Rectal smooth muscle tissue (tissue), 1 donor: ENCODE data around the gene METTL13.

Source experiments
- H3K27ac ChIP-seq: one replicate; pipeline ENCODE4 v1.7.0; 2013; ENCODE audit warnings: low read depth, low read length, inconsistent platforms
- H3K27me3 ChIP-seq: one replicate; pipeline ENCODE4 v1.7.0; 2013; ENCODE audit warnings: low read length; ENCODE audit not compliant: control insufficient read depth, insufficient read depth
- H3K36me3 ChIP-seq: one replicate; pipeline ENCODE4 v1.7.0; 2013; ENCODE audit warnings: low read length; ENCODE audit not compliant: control insufficient read depth, insufficient read depth
- H3K4me1 ChIP-seq: one replicate; pipeline ENCODE4 v1.7.0; 2013; ENCODE audit warnings: low read length; ENCODE audit not compliant: control insufficient read depth, insufficient read depth
- H3K4me3 ChIP-seq: one replicate; pipeline ENCODE4 v1.7.0; 2013; ENCODE audit warnings: low read length
- H3K9ac ChIP-seq: one replicate; pipeline ENCODE4 v1.7.0; 2013; ENCODE audit warnings: low read length

The METTL13 gene

DNA sequence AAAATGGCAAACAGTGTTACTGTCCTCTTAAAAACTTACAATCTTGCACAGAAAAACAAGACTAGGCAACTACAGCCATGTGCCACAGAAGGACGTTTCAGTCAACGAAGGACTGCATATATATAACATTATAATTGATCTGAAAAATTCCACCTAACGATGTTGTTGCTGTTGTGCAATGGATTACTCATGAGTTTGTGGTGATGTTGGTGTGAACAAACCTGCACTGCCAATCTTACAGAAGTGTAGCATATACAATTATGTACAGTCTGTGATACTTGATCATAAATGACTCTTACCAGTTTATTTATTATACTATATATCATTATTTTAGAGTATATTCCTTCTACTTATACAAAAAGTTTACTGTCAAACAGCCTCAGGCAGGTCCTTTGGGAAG is 32.8 kb upstream of the METTL13 start:
- Histone ChIP-seq H3K36me3 (no peaks in the 10 kb centered on the region), H3K27ac (no peak overlapping the region), H3K9ac (no peak overlapping the region), H3K27me3 (no peaks in the 10 kb centered on the region), H3K4me3 (no peak overlapping the region), H3K4me1 (peaks cover under 1% of the 10 kb centered on the region)

DNA sequence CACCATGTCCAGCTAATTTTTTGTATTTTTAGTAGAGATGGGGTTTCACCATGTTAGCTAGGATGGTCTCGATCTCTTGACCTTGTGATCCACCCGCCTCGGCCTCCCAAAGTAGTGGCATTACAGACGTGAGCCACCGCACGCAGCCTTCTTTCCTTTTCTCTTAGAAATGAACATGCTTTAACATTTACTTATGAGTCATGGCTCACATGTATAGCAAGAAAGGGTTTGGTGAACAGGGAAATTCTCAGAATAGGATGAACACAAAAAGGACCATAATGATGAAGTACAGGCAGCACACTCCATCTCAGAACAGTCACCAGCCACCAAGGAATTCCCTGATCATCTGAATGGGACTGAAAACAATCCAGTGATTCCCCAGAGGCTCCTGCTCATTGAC is 30.2 kb upstream of the METTL13 start:
- H3K9ac ChIP-seq, result no peak overlapping the region
- no peak overlapping the region for H3K4me3 ChIP-seq
- no peaks in the 10 kb centered on the region for H3K27me3 ChIP-seq
- H3K4me1 ChIP-seq, result no peaks in the 10 kb centered on the region
- H3K36me3 ChIP-seq, result no peaks in the 10 kb centered on the region
- H3K27ac ChIP-seq, result no peak overlapping the region

GRCh38 chr1:171753182-171753581 is 28.3 kb upstream of the METTL13 start:
- Histone ChIP-seq H3K9ac (no peak overlapping the region), H3K4me1 (no peaks in the 10 kb centered on the region), H3K27ac (no peak overlapping the region), H3K27me3 (no peaks in the 10 kb centered on the region), H3K4me3 (no peak overlapping the region), H3K36me3 (no peaks in the 10 kb centered on the region)

DNA sequence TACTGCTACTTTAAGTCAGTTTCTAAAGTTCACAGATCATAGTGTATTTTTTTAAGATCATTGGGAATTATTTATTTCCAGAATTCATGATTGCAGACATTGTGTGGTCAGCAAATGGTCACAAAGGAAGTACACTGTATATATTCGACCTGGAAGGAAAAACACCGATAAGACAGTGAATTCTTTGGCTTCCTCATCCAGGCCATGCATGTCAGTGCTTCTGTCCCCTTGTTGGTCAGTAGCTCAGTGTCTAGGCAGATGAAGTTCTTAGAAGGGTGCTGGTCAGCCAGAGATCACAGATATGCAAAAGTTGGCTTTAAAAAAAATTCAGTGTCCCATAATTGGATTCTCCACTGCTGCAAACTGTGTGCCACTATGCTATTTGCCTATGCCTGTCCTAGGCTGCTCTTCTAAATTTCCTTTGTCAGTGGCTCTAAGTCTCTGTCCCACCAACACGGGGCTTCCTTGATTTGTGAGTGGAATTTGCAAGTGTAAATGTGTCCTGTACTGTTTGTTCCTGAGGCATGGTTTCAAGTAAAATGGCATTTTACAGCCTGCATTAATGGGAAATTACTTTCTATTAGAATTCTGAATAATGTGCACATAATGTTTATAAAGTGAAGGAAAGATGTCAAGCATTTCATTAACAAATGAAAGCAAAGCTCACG is 27.6 kb upstream of the METTL13 start:
- Histone ChIP-seq H3K4me1 (no peaks in the 10 kb centered on the region), H3K9ac (no peak overlapping the region), H3K36me3 (no peaks in the 10 kb centered on the region), H3K4me3 (no peak overlapping the region), H3K27ac (no peak overlapping the region), H3K27me3 (no peaks in the 10 kb centered on the region)

GRCh38 chr1:171754353-171754705 is 27.1 kb upstream of the METTL13 start:
- no peaks in the 10 kb centered on the region for H3K36me3 ChIP-seq
- no peak overlapping the region for H3K4me3 ChIP-seq
- no peak overlapping the region for H3K9ac ChIP-seq
- H3K27me3 ChIP-seq, result no peaks in the 10 kb centered on the region
- no peak overlapping the region for H3K27ac ChIP-seq
- H3K4me1 ChIP-seq, result no peaks in the 10 kb centered on the region

- no peak overlapping the region for H3K4me3 ChIP-seq
- H3K9ac ChIP-seq, result no peak overlapping the region
- no peak overlapping the region for H3K27ac ChIP-seq
- H3K4me1 ChIP-seq, result no peaks in the 10 kb centered on the region
- H3K36me3 ChIP-seq, result no peaks in the 10 kb centered on the region
- no peaks in the 10 kb centered on the region for H3K27me3 ChIP-seq
These were observed 26.5 kb upstream of the METTL13 start for GRCh38 chr1:171754971-171755370.

DNA sequence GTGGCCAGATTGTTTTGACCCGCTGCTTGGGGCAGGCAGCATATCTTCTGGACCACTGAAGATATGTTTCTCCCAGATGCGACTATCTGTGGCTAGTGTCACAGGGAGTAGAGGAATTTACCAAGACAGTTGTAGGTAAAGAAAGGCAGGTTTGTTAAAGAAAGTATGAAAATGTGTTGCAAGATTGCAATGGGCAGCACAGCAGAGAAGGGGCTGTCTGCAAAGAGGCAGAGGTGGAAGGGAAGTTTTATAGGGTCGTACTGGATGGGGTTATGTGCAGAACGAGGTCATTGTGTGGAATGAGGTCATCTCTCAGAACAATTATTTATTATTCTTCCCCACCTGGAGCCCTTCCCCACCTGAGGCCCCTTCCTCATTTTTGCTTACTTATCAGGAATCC is 24.6 kb upstream of the METTL13 start:
- Histone ChIP-seq H3K36me3 (no peaks in the 10 kb centered on the region), H3K4me1 (no peaks in the 10 kb centered on the region), H3K27ac (no peak overlapping the region), H3K4me3 (no peak overlapping the region), H3K9ac (no peak overlapping the region), H3K27me3 (no peaks in the 10 kb centered on the region)

- H3K27me3 ChIP-seq, result no peaks in the 10 kb centered on the region
- no peak overlapping the region for H3K4me3 ChIP-seq
- no peaks in the 10 kb centered on the region for H3K36me3 ChIP-seq
- no peak overlapping the region for H3K27ac ChIP-seq
- no peaks in the 10 kb centered on the region for H3K4me1 ChIP-seq
- no peak overlapping the region for H3K9ac ChIP-seq
These were observed 23.4 kb upstream of the METTL13 start for GRCh38 chr1:171758011-171758410.

- no peaks in the 10 kb centered on the region for H3K36me3 ChIP-seq
- no peak overlapping the region for H3K27ac ChIP-seq
- H3K27me3 ChIP-seq, result no peaks in the 10 kb centered on the region
- no peak overlapping the region for H3K4me3 ChIP-seq
- H3K9ac ChIP-seq, result no peak overlapping the region
- no peaks in the 10 kb centered on the region for H3K4me1 ChIP-seq
These were observed 19.3 kb upstream of the METTL13 start for GRCh38 chr1:171762143-171762563.

DNA sequence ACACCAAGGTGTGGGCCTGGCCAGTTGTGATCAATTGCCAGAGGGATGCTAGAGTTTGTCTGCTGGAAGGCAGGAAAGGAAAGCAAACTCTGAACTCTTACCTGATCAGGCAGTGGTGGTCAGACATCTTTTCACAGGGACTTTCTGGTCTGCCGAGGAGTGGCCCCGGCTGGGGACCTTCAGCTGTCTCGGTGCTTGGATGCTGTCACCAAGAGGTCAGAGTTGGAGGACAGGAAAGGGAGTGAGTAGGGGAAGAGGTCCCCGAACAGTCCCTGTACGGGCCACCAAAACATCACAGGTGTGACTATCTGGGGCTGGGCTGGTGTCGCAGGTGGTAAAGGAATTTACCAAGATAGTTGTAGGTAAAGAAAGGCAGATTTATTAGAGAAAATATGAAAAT is 17.7 kb upstream of the METTL13 start:
- Histone ChIP-seq H3K27ac (no peak overlapping the region), H3K9ac (no peak overlapping the region), H3K4me3 (no peak overlapping the region), H3K36me3 (no peaks in the 10 kb centered on the region), H3K27me3 (no peaks in the 10 kb centered on the region), H3K4me1 (no peaks in the 10 kb centered on the region)

- H3K27me3 ChIP-seq, result no peaks in the 10 kb centered on the region
- no peak overlapping the region for H3K9ac ChIP-seq
- no peaks in the 10 kb centered on the region for H3K4me1 ChIP-seq
- no peaks in the 10 kb centered on the region for H3K36me3 ChIP-seq
- H3K27ac ChIP-seq, result no peak overlapping the region
- no peak overlapping the region for H3K4me3 ChIP-seq
These were observed 12.3 kb upstream of the METTL13 start for GRCh38 chr1:171769171-171769570.

DNA sequence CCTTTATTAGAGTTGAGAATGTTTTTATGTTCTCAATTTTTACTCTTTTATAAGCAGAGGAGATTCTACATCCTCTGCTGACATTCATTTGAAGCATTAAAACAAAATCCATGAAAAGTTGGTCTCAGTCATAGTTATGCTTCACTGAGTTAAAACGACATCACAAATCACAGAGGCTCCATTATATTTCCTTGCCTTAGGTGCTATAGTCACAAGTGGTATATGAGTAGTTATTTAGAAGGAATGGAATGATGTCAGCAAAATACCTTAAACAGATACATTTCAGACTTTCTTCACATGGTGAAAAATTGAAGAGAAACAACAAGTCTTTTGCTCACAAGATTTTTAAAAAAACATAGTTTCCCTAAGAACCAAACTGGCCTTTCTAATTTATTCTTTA is 11.7 kb upstream of the METTL13 start:
- Histone ChIP-seq H3K4me1 (no peaks in the 10 kb centered on the region), H3K27ac (no peak overlapping the region), H3K4me3 (no peak overlapping the region), H3K9ac (no peak overlapping the region), H3K27me3 (no peaks in the 10 kb centered on the region), H3K36me3 (no peaks in the 10 kb centered on the region)

- Histone ChIP-seq H3K4me3 (no peak overlapping the region), H3K4me1 (no peaks in the 10 kb centered on the region), H3K9ac (no peak overlapping the region), H3K36me3 (no peaks in the 10 kb centered on the region), H3K27ac (no peak overlapping the region), H3K27me3 (no peaks in the 10 kb centered on the region)
These were observed 9.1 kb upstream of the METTL13 start for GRCh38 chr1:171772312-171772711.
